GM15510 (cell line): Measurements from ENCODE around the gene TSSC4.

ENCODE experiments used
- POLR2A ChIP-seq: IDR thresholded peaks from 3 replicates; pipeline ENCODE4 v1.6.1; 2011; ENCODE audit warnings: borderline replicate concordance; ENCODE audit not compliant: insufficient read length; ENCODE audit errors: extremely low read depth

Gene TSSC4

DNA sequence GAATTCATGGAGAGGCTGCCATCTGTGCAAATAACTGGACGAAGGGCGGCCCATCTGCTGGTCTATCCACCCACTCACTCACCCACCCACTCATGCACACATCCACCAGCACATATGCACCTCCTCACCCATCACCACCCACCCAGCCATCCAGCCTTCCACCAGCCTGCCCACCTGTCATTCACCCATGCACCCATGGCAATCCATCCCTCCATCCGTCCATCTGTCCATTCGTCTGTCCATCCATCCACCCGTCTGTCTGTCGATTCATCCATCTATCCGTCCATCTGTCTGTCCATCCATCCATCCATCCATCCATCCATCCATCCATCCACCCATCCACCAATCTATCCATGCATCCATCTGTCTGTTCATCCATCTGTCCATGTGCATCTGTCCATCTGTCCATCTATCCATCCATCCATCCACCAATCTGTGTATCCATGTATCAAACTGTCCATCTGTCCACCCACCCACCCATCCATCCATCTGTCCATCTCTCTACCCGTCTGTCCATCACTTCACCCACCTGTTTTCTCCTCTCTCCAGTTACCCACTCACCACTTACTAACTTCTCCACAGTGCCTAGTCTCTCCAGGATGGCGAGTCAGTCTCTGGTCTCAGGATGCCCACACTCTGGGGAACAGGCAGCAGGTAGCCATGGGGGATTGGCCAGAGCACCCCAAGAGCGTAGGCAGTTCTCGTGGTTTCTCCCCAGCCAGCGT lies 34.9 kb downstream of the TSSC4 start:
- TF ChIP-seq POLR2A: no peak

DNA sequence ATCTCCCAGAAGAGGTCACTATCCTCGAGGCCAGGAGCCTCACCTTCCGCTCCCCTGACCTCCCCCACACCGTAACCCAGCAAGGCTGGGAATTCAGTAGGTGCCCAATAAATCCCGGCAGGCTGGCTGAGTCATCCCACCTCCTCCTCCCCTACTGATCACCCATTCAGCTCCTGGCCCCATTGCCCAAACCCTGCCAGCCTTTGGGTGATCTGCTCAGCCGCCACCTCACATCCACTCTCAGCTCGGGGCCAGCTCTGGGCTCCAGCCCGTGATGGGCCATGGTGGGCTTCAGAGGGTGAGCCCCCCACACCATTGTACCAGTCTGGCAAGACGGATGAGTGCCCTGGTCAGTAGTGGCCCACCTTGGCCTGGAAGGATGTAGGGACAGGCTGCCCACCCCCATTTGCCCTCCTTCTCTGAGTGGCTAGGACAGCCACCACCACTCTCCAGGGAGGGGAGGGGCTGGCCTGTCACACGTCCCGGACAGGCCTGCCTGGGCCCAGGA lies 35.5 kb downstream of the TSSC4 start:
- TF ChIP-seq POLR2A: no peak

DNA sequence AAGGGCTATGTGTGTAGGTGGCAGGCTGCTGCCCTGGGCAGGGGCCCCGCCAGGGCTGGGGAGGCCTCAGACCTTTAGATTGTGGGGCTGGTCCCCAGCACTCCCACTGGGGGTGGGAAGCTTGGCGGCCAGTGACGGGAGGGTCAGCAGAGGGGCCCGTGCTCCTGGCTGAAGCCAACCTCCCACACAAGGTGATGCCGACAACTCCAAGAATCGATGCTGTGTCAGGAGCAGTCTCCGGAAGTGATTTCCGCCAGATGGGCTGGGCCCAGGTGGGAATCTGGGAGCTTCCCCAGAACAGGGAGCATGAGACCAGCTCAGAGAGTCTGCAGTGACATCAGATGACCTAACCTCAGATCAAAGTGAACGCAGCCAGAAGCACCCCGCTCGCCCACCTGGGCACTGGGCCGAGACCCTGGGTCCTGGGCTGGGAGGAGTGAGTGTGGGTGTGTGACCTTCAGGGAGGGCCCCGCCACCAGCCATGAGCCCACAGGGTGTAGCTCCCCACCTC lies 36.0 kb downstream of the TSSC4 start:
- no peak for TF ChIP-seq POLR2A

DNA sequence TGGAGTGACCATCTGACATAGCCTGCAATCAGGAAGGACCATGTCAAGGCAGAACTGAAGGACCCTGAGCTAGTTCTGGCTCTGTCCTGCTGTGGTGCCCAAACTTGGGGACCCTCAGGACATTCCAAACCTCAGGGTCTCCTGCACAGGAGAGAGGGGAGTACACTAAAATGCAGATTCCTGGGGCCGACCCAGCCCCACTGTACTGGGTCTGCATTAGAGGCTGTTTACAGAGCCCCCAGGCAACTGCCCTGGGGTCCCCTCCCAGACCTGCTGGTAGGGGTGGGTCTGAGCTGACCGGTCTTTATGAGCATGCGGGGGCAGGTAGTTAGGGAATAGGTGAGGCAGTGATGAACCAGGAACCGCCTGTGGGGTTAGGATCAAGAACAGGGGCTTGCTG lies 37.0 kb downstream of the TSSC4 start:
- TF ChIP-seq POLR2A: no peak

DNA sequence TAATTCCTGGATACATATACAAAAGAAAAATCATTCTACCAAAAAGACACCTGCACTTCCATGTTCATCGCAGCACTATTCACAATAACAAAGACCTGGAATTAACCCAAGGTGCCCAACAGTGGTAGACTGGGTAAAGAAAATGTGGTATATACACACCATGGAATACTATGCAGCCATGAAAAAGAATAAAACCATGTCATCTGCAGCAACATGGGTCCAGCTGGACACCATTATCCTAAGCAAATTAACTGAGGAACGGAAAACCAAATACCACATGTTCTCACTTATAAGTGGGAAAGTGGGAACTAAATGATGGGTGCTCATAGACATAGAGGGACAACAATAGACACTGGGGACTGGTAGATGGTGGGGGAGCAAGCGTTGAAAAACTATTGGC lies 39.3 kb downstream of the TSSC4 start:
- no peak for TF ChIP-seq POLR2A

DNA sequence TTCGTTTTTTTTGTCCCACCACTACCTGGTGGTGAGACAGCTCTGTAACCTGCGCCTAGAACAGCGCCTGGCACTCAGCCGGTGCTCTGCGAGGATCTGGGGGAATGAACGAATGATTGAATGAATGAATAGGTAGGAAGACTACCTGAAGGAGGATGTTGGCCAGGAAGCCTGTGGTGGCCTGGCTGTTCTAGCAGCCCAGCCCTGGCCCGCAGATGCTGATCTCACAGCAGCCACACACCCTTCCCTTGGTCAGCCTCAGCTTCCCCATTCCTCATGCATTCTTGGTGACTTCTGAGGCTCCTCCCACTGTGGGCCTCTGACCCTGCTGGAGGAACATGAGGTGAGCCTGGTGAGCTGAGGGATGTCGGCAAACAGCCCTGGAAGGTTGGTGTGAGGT lies 40.1 kb downstream of the TSSC4 start:
- TF ChIP-seq POLR2A: no peak

DNA sequence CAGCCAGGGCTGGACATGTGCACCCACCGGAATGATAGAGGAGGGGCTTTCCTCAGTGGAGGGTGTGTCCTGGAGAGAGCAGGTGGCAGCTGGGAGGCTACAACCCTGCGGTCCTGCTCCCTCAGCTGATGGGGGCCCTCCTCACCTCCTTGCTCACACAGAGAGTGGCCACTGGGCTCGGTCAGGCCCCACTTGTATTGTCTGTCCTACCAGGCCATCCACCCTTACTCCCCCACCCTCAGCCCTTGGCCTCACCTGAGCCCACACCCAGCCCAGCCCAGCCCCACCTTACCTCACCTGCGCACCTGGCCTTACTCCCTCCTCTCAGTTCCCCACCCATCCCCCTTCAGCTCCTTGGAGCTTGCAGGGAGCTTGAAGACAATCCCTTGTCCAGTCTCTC lies 40.6 kb downstream of the TSSC4 start:
- TF ChIP-seq POLR2A: no peak

DNA sequence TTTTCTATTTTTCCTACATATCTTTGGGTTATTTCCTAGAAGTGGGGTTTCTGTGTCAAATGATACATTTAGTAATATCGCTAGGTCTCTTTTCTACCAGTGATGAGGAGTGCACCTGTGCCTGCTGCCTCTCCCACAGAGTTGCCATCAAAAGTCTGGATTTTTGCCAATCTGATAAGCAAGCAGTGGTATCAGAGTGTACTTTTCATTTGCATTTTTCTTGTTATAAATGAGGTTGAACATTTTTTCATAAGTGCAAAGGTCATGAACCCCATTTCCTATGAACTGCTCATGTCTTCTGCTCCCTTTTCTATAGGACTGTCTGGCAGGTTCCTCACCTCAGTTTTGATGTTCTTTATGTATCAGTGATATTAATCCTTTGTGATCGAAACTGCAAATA lies 42.0 kb downstream of the TSSC4 start:
- no peak for TF ChIP-seq POLR2A

DNA sequence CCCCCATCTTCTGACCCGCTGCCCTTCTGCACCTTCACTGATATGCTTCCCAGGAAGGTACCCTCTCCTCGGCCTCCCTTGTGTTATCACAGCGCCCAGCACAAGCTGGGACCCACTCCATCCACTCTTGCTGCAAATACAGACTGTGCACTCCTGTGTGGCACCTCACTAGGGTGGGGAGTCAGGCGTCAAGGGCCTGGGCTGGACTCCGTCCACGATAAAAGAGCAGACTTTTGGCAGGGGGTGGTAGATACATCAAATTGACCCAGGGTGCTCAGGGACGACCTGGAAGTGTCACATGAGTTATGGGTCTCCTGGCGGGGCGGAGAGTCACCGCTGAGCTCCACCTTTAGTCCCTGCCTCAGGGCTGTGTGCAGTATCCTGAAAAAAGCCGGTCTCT lies 42.9 kb downstream of the TSSC4 start:
- TF ChIP-seq POLR2A: no peak

DNA sequence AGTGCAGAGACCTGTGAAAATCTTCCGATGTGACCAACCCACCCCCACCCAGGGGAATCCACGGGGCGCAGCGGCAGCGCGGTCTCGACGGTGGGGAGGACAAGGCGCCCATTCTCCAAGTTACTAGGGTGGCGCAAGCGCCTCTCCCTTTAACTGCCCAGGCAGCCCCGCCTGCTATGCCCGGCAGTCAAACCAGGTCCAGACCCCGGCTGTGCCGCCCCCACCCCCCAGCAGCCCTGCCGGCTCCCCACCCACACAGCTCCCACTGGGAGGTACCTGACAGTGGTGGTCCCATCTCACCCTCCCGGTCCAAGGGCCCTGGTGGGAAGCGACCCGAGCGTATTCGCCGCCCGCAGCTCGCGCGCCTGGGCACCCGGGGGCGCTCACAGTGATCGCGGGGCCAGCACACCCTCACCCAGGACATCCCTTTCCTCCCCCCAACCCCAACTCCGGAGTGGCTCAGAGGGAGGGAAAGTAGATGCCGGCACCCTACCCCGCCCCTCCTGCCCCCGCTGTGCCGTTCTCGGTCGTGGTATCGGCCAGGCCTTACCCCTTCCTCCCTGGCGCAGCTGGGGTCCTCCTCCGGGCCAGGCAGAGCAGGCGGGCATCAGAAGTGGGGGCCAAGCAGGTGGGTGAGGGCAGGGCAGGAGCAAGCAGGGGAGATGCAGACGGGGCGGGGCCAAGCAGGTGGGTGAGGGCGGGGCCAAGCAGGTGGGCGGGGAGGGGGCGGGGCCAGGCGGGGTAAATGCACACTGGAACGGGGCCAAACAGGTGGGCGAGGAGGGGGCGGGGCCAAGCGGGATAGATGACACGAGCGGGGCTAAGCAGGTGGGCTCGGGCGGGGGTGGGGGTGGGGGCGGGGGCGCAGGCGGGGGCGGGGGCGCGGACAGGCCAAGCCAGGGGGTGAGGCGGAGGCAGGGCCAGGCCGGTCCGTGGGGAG lies 43.6 kb downstream of the TSSC4 start, which contains the start of gene TRPM5:
TRPM5 (minus strand) TSS at position 634 of the 940 bp plus-strand sequence. CDS start 21,478 bp downstream, outside the sequence.
- TF ChIP-seq POLR2A: no peak

DNA sequence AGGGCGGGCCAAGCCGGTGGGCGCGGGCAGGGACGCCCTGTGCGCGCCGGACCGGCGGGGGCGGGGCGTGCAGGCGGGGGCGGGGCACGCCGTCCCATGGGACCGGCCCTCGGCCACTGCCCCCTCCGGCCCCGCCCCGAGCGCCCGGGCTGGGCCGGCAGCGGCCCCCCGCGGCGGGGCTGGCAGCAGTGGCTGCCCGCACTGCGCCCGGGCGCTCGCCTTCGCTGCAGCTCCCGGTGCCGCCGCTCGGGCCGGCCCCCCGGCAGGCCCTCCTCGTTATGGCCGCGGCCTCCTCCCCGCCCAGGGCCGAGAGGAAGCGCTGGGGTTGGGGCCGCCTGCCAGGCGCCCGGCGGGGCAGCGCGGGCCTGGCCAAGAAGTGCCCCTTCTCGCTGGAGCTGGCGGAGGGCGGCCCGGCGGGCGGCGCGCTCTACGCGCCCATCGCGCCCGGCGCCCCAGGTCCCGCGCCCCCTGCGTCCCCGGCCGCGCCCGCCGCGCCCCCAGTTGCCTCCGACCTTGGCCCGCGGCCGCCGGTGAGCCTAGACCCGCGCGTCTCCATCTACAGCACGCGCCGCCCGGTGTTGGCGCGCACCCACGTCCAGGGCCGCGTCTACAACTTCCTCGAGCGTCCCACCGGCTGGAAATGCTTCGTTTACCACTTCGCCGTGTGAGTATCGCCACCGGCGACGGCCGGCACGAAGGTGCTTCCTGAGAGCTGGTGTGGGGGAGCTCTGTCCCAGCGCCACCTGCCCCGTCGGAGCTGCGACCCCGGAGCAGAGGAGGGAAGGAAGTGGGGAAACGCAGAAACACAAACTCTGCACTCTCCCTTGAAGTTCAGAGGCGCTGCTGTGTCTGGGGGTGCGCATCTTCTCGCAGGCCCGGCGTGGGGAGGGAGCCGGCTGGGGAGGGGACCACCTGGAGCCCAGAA lies 44.5 kb downstream of the TSSC4 start, which contains the start of gene KCNQ1:
KCNQ1 (plus strand) TSS at position 188 of the 925 bp plus-strand sequence; CDS start at position 279, 91 bp downstream.
- TF ChIP-seq POLR2A: no peak

DNA sequence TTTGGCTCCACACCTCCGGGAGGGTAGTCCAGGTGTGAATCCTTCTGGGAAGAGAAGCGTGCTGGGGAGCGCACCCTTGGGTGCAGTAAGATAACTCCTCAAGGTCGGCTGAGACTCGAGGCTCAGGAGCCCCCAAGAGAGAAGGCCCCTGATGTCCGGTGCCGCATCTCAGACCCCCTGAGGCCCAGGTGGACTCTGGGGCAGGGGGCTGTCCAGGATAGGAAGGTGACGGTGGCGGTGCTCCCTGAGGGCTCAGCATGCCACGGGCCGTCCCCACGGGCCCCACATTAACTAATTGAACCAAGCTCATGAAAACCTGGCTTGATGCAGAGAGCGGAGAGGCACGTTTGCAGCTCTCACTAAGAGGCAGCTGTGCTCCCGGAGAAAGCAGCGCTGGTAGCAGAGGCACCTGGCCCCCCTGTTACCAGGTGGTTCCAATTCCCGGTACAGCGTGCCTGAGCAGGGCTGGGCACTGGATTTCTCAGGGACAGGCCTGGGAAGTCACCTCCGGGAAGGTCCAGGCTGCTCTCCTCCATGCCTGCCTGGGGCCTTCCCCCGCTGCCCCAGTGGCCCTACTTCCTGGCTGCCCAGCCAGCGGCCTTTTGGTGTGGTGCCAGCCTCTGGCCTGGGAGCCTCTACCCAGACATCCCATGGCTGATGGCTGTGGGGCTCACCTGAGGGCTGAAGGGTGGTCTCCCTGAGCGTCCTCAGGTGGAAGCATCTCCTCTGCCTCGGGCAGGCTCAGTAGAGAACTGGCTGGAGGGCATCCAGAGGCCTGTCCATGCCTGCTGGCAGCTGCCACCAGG lies 45.4 kb downstream of the TSSC4 start:
- TF ChIP-seq POLR2A: no peak

DNA sequence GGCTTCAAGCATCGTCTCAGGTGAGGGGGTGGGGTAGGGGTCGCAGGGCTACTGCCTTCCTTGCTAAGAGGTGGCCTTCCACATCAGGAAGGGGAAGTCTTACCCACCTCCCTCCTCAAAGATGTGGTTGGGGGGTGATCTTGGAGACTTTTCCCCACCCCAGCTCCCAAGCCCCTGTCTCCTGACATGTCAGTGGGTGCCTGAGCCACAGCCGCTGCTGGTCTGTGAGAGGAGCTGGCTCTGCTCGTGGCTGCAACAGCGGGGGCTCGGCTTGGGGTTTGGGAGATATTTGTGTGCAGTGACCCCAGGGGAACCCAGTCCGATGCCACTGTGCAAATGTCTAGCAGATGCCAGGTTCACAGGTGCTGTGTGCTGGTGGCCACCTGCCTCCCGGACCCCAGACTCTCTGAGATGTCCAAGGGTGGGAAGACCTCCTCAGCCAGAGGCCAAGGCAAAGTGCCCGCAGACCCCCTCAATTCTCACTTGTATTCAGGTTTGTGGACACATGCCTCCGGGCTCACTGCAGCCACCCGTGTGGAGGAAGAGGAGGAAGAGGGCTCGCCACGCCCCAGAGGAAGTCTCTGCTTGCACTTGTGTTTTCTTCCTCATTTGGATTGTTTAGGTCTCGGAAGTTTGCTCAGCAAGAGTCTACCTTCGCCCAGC lies 46.2 kb downstream of the TSSC4 start:
- no peak for TF ChIP-seq POLR2A

DNA sequence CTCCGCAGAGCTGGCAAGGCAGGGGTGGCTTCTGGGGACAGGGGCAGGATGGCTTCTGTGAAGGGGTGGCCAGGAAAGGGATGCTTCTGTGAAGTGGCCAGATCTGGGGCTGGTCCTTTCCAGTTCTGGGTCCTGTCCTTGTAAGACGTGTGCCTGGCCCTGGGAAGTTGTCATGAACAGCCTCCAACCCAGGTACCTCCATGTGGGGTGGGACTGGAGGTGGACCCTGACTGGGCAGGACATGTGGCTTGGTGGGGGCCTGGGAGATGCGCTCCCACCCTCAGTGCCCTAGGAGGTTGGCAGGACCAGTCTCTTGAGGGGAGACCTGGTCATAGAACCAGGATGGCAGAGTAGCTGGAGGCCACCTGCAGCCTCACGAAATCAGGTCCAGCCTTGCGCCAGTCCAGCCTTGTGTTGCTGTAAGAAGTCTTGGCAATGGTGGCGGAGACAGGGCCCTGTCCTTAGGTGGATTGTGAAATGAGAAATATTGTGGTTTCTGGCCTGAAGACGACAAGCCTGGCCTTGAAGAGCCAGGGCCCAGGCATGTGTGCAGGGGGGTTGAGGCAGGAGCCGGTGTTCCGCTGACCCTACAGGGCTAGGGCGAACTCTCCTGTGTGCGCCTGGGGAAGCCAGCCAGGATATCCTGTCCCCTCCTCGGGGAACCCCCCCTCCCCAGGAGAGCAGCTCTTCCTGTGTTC lies 46.9 kb downstream of the TSSC4 start:
- no peak for TF ChIP-seq POLR2A
